ENCODE results near the gene SNX32.

Gene SNX32

DNA sequence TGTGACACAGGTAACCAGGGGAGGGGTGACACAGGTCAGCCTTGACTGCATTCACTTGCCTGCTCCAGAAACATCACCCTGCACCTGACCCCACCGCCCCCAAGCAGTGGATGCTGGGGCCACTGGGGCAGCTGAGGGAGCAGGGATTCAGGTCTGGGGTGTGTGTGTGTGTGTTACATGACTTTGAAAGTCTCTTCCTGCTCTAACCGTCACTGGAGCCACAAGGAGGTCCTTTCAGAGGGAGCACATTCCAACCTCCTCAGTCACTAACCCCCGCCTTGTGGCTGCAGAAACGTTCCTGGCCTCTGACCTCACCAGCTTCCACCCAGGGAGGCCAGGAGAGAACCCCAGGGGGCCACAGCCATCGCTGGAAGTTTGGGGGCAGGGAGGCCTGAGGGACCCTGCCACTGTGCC lies 69.3 kb downstream of the SNX32 start:
- DNase-seq: no peak
- intact Hi-C loops (cut with DNase I): no loop called here

Data from head of caudate nucleus (tissue), 42 donors.